Astrocyte of the spinal cord (primary cell): Measurements from ENCODE around the gene CEP170B.
"Not testable (repeated sequence)": the region's sequence is repeated elsewhere in the genome, so short reads cannot be mapped to it uniquely, and the experiment has no call there.

Experiments
- DNase-seq: peaks from one replicate; pipeline ENCODE4 v3.0.0; 2011; ENCODE audit warnings: low read depth, low spot score
- H3K4me3 ChIP-seq: 2 replicates; pipeline ENCODE4 v1.5.1; 2011; ENCODE audit warnings: low read depth, mild to moderate bottlenecking, low read length, moderate library complexity
- in situ Hi-C: cut with HindIII; loops from 2 replicates; pipeline ENCODE4 v1.10.0; 2017; ENCODE audit warnings: low sequenced_read_pairs
- TF ChIP-seq, protein P1 (sequence below): IDR thresholded peaks from 2 replicates; pipeline ENCODE4 v1.5.1; 2012; ENCODE audit warnings: low read depth, mild to moderate bottlenecking, low read length, inconsistent platforms

CEP170B gene

DNA sequence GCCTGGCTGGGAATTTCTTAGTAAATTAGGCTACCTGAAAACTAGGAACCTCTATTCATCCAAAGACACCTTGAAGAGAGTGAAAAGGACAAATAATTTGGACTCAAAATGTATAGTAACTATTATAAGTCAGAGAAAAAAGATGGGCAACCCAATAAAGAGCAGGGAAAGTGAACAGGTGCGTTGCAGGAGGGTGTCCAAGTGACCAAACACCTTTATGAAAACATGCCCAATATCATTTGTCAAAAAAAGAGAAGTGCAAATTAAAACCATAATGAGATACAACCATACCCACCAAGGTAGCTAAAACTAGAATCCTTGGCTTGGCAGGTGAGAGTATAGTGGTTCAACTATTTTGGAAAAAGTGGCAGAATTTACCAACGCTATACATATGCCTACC is 34.7 kb downstream of the CEP170B start:
- no peak for DNase-seq
- TF ChIP-seq, protein P1, sequence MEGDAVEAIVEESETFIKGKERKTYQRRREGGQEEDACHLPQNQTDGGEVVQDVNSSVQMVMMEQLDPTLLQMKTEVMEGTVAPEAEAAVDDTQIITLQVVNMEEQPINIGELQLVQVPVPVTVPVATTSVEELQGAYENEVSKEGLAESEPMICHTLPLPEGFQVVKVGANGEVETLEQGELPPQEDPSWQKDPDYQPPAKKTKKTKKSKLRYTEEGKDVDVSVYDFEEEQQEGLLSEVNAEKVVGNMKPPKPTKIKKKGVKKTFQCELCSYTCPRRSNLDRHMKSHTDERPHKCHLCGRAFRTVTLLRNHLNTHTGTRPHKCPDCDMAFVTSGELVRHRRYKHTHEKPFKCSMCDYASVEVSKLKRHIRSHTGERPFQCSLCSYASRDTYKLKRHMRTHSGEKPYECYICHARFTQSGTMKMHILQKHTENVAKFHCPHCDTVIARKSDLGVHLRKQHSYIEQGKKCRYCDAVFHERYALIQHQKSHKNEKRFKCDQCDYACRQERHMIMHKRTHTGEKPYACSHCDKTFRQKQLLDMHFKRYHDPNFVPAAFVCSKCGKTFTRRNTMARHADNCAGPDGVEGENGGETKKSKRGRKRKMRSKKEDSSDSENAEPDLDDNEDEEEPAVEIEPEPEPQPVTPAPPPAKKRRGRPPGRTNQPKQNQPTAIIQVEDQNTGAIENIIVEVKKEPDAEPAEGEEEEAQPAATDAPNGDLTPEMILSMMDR = no peak
- no peak overlapping the region for H3K4me3 ChIP-seq
- in situ Hi-C loops = no loop called here

DNA sequence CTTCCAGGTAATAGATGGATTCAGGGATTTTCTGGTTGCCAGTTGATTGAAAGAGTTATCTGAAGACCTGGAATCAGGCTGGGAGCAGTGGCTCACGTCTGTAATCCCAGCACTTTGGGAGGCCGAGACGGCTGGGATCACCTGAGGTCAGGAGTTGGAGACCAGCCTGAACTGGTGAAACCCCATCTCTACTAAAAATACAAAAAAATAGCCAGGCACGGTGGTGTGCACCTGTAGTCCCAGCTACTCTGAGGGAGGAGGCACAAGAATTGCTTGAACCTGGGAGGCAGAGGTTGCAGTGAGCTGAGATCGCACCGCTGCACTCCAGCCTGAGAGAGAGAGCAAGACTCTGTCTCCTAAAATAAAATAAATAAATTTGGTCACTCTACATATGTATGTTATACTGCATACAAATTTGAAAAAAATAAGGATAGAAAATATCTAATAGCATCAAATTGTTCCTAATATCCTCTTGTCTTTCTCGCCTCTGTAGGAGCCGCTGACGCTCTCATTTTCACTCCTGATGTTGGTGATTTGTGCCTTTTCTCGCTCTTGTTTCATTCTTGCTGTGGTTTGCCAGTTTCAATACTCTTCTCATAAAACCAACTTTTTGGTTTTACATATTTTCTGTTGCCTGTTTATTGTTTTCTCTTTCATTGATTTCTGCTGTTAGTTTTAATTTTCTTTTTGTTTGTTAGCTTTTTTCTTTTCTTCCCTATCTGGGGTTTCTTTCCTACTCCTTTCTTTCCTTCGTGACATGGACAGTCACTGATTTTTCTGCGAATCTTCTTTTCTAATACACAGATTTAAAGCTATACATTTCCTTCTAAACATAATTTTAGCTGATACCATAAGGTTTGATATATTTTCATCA is 35.8 kb downstream of the CEP170B start:
- in situ Hi-C loops = no loop called here
- TF ChIP-seq, protein P1 = no peak
- H3K4me3 ChIP-seq = no peak overlapping the region
- no peak for DNase-seq

DNA sequence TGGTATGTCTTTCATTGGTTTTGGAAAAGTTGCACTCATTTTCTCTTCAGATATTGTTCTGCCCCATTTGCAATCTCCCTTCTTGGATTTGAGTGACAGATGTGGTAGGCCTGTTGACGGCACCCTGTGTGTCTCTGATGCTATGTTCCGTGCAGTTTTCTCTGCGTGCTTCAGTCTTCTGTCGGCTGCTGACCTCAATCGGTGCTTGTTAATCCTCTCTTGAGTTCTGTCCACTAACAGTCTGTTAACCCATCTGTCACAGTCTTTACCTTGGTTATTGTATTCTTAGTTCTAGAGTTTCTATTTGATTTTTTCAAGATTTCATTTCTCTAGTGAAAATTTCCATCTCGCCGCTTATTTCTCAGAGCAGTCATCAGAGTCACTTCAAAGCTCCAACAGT is 38.9 kb downstream of the CEP170B start:
- TF ChIP-seq, protein P1 = no peak
- in situ Hi-C loops = no loop called here
- no peak overlapping the region for H3K4me3 ChIP-seq
- no peak for DNase-seq

DNA sequence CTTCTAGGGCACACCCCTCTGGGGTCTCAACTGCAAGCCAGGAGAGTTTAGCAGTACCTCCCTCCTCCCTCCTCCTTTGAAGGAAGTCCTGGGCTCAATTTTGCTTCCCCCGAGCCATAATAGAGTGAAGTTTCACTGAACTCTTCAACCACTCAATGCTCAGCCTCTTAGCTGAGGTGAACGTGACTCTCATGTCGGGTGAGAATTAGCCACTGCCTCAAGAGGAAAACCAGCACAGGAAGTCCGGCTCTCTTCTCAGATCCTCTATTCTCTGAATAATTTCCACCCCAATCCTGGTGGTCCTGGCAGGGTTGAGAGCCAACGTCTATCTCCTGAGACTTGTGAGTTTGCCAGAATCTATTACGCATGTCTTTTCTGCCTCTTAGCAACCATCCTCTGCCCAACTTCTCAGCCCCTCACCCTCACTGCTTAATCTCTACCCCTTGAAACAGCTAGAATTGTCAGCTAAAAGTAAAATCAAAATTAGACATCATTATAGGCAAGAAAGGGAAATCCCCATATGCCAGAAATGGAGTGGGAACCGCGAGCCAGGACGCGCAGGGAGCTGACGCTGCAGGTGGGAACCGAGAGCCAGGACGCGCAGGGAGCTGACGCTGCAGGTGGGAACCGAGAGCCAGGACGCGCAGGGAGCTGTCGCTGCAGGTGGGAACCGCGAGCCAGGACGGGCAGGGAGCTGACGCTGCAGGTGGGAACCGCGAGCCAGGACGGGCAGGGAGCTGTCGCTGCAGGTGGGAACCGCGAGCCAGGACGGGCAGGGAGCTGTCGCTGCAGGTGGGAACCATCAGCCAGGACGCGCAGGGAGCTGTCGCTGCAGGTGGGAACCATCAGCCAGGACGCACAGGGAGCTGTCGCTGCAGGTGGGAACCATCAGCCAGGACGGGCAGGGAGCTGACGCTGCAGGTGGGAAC is 39.8 kb downstream of the CEP170B start:
- DNase-seq, in situ Hi-C loops, H3K4me3 ChIP-seq: not testable (repeated sequence)

DNA sequence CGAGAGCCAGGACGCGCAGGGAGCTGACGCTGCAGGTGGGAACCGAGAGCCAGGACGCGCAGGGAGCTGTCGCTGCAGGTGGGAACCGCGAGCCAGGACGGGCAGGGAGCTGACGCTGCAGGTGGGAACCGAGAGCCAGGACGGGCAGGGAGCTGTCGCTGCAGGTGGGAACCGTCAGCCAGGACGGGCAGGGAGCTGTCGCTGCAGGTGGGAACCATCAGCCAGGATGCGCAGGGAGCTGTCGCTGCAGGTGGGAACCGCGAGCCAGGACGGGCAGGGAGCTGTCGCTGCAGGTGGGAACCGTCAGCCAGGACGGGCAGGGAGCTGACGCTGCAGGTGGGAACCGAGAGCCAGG is 40.5 kb downstream of the CEP170B start:
- DNase-seq, in situ Hi-C loops, H3K4me3 ChIP-seq: not testable (repeated sequence)

DNA sequence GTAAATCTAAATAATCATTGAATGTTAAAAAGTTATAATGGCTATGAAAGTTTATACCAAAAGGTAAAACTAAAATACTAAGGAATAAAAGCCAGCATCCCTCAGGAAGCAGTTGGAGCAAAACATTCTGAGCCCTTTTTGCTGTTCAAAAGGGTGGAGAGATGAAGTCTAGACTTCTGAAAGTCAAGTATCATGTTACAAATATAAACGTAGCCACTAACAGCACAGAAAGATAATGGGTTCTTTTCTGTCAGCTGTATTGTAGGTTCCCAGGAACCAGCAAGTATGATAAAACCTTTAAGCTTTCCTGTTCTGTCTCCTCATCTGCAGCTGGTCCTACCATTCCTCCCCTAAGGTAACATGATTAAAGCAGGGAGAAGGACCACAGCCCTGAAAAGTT is 43.2 kb downstream of the CEP170B start:
- in situ Hi-C loops = no loop called here
- TF ChIP-seq, protein P1 = no peak
- no peak for DNase-seq
- no peak overlapping the region for H3K4me3 ChIP-seq

DNA sequence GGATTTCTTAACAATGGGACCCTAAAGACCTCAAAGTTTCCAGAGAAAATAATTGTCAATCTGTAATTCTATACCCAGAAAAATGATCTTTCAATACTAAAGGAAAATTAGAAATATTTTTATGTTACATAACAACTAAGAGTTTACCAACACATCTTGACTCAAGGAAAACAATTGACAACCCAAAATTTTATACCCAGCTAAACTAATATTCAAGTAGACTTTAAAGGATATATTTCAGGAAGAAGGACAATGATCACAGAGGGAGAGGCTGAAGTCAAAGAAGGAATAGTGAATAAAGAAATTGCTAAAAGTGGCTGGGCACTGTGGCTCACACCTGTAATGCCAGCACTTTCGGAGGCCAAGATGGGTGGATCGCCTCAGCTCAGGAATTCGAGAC is 47.0 kb downstream of the CEP170B start:
- DNase-seq = no peak
- in situ Hi-C loops = no loop called here
- H3K4me3 ChIP-seq = no peak overlapping the region
- TF ChIP-seq, protein P1 = no peak
